Hepatocyte (in vitro differentiated cells): ENCODE results near the gene HSD17B2. TPM values are rescaled to one million over a fixed set of nuclear protein-coding genes. Genes with fewer than 3 reads are reported as not detected.
"Not testable (repeated sequence)": the region's sequence is repeated elsewhere in the genome, so short reads cannot be mapped to it uniquely, and the experiment has no call there.

ENCODE experiments used
- DNase-seq: peaks from one replicate; pipeline ENCODE4 v3.0.0-alpha.2; 2016; ENCODE audit warnings: low spot score
- H2AFZ ChIP-seq: fragments of 200-600 bp; sonication (generic); 2 replicates; pipeline ENCODE4 v1.6.0; 2016; ENCODE audit warnings: antibody characterized with exemption, mild to moderate bottlenecking
- H3K27ac ChIP-seq: fragments of 200-600 bp; sonication (generic); 2 replicates; pipeline ENCODE4 v1.5.1; 2016; ENCODE audit warnings: mild to moderate bottlenecking
- H3K27me3 ChIP-seq: fragments of 200-600 bp; sonication (generic); 2 replicates; pipeline ENCODE4 v1.6.1; 2016
- H3K36me3 ChIP-seq: fragments of 200-600 bp; sonication (generic); replicated peaks from 2 replicates; pipeline ENCODE4 v1.5.1; 2016; ENCODE audit warnings: low read depth; ENCODE audit not compliant: insufficient read depth
- H3K4me1 ChIP-seq: fragments of 200-600 bp; sonication (generic); 2 replicates; pipeline ENCODE4 v1.5.1; 2016; ENCODE audit warnings: mild to moderate bottlenecking, moderate library complexity; ENCODE audit not compliant: insufficient read depth
- H3K4me2 ChIP-seq: fragments of 200-600 bp; sonication (generic); 2 replicates; pipeline ENCODE4 v1.6.0; 2016
- H3K4me3 ChIP-seq: fragments of 200-600 bp; sonication (generic); 2 replicates; pipeline ENCODE4 v1.5.1; 2016; ENCODE audit warnings: mild to moderate bottlenecking
- H3K79me2 ChIP-seq: fragments of 200-600 bp; sonication (generic); 2 replicates; pipeline ENCODE4 v1.6.0; 2017; ENCODE audit warnings: mild to moderate bottlenecking
- H3K9me2 ChIP-seq: fragments of 200-600 bp; sonication (generic); replicated peaks from 2 replicates; pipeline ENCODE4 v1.6.0; 2017; ENCODE audit warnings: mild to moderate bottlenecking; ENCODE audit not compliant: insufficient read depth
- H3K9me3 ChIP-seq: fragments of 200-600 bp; sonication (generic); 2 replicates; pipeline ENCODE4 v1.5.1; 2016; ENCODE audit warnings: low read depth, mild to moderate bottlenecking
- H4K20me1 ChIP-seq: fragments of 200-600 bp; sonication (generic); 2 replicates; pipeline ENCODE4 v1.6.0; 2016; ENCODE audit warnings: mild to moderate bottlenecking; ENCODE audit not compliant: insufficient read depth, poor library complexity, severe bottlenecking
- EZH2 ChIP-seq: fragments of 200-600 bp; sonication (generic); IDR thresholded peaks from 2 replicates; pipeline ENCODE4 v1.6.1; 2016; ENCODE audit warnings: antibody characterized with exemption, mild to moderate bottlenecking, borderline replicate concordance
- EZH2phosphoT487 ChIP-seq: fragments of 200-600 bp; sonication (generic); IDR thresholded peaks from one replicate; pipeline ENCODE4 v1.6.1; 2018; ENCODE audit warnings: antibody characterized with exemption, mild to moderate bottlenecking, low read depth, moderate library complexity; ENCODE audit not compliant: unreplicated experiment, severe bottlenecking
- WGBS: methylation state at CpG from one replicate; pipeline ENCODE4 v1.1.6; 2016; ENCODE audit warnings: low lambda C conversion rate; ENCODE audit errors: missing lambda C conversion rate; 5-methylcytosine and 5-hydroxymethylcytosine counted together
- polyA plus RNA-seq: library from polyadenylated mRNA; unstranded; fragments of >200 nt; fragmentation: Nextera tagmentation; extraction: Ambion mirVana; gene quantifications from 2 replicates; pipeline ENCODE4 v1.2.1, GENCODE V29; 2016
- total RNA-seq: library from RNA; depleted of rRNA; stranded (reverse); fragments of >200 nt; gene quantifications from 2 replicates; pipeline ENCODE4 v1.2.3, GENCODE V29; 2014
- TF ChIP-seq, protein P1 (sequence below): fragments of 200-600 bp; sonication (generic); IDR thresholded peaks from 2 replicates; pipeline ENCODE4 v1.5.1; 2016; ENCODE audit warnings: antibody characterized with exemption, mild to moderate bottlenecking; ENCODE audit not compliant: poor library complexity

Gene HSD17B2
- total and polyA plus RNA-seq, 2 experiments from 2014 or later = 75.6 to 91.1 TPM

DNA sequence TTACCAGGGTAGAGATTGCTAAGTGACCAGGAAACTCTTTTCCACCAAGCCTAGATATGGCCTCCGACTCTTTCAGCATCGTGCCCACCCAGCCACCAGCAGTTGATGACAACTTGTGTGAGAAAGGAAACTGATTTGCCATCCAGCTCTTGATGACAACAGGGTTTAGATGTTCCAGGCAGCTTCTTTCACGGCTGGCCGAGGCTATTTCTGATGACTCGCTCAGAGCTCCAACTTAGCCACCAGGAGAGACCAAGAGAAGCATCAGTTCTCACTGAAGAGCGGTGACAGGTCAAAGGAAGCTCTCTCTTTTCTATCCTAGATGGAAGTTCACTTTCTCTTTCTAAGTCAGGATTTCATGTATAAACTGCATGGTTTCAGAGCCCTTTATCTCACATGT, 73.7 kb downstream of the HSD17B2 start:
- H3K9me2 ChIP-seq = no peaks in the 10 kb centered on the region
- no peak overlapping the region for H3K4me2 ChIP-seq
- H3K27me3 ChIP-seq = no peaks in the 10 kb centered on the region
- H4K20me1 ChIP-seq = no peaks in the 10 kb centered on the region
- no peaks in the 10 kb centered on the region for H3K36me3 ChIP-seq
- 86% methylated on average over 6 of the region's 6 CpGs for WGBS
- no peaks in the 10 kb centered on the region for H3K9me3 ChIP-seq
- H3K27ac ChIP-seq = no peak overlapping the region
- H3K4me1 ChIP-seq = no peaks in the 10 kb centered on the region
- no peak overlapping the region for H3K4me3 ChIP-seq
- H2AFZ ChIP-seq = no peak overlapping the region
- TF ChIP-seq EZH2phosphoT487 = no peak
- TF ChIP-seq, protein P1, sequence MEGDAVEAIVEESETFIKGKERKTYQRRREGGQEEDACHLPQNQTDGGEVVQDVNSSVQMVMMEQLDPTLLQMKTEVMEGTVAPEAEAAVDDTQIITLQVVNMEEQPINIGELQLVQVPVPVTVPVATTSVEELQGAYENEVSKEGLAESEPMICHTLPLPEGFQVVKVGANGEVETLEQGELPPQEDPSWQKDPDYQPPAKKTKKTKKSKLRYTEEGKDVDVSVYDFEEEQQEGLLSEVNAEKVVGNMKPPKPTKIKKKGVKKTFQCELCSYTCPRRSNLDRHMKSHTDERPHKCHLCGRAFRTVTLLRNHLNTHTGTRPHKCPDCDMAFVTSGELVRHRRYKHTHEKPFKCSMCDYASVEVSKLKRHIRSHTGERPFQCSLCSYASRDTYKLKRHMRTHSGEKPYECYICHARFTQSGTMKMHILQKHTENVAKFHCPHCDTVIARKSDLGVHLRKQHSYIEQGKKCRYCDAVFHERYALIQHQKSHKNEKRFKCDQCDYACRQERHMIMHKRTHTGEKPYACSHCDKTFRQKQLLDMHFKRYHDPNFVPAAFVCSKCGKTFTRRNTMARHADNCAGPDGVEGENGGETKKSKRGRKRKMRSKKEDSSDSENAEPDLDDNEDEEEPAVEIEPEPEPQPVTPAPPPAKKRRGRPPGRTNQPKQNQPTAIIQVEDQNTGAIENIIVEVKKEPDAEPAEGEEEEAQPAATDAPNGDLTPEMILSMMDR = no peak
- no peak for TF ChIP-seq EZH2
- no peaks in the 10 kb centered on the region for H3K79me2 ChIP-seq
- DNase-seq = no peak

DNA sequence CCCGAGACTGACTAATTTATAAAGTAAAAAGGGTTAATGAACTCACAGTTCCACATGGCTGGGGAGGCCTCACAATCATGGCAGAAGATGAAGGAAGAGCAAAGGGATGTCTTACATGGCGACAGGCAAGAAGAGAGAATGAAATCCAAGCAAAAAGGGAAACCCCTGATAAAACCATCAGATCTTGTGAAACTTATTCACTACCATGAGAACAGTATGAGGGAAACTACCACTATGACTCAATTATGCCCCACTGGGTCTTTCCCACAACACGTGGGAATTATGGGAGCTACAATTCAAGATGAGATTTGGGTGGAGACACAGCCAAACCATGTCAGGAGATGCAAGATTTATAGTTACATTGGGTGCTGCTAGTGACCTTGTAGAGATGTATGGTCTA, 74.2 kb downstream of the HSD17B2 start:
- 86% methylated on average over 3 of the region's 3 CpGs for WGBS
- H2AFZ ChIP-seq, H3K79me2 ChIP-seq, H3K27ac ChIP-seq, H3K4me2 ChIP-seq, H3K9me3 ChIP-seq, H3K4me3 ChIP-seq, H3K27me3 ChIP-seq, H3K9me2 ChIP-seq, H3K36me3 ChIP-seq, H3K4me1 ChIP-seq, DNase-seq, H4K20me1 ChIP-seq: not testable (repeated sequence)

DNA sequence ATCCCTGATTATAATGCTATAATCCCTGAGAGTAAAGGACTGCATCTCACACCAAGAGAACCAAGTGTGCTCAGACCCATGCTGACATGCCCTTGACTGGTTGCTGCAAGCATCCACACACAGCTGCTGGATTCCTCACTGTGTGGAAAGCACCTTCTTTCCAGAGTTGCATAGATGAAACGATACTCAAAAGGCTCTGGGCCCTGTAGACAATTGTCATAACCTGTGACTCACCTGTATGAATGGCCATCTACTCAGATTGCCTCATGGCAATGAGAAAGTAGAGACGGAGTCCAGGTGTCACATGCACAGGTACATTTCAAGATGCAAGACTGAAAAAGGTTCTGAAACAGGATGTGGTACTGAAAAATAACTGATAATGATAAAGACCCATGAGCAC, 76.9 kb downstream of the HSD17B2 start:
- H2AFZ ChIP-seq = no peak overlapping the region
- no peaks in the 10 kb centered on the region for H3K36me3 ChIP-seq
- no peaks in the 10 kb centered on the region for H3K27me3 ChIP-seq
- H3K27ac ChIP-seq = no peak overlapping the region
- H3K79me2 ChIP-seq = no peaks in the 10 kb centered on the region
- peak; percentile 14 for DNase-seq
- H3K4me3 ChIP-seq = no peak overlapping the region
- no peaks in the 10 kb centered on the region for H3K9me3 ChIP-seq
- H4K20me1 ChIP-seq = no peaks in the 10 kb centered on the region
- H3K9me2 ChIP-seq = no peaks in the 10 kb centered on the region
- no peak overlapping the region for H3K4me2 ChIP-seq
- H3K4me1 ChIP-seq = no peaks in the 10 kb centered on the region
- 86% methylated on average over 2 of the region's 2 CpGs for WGBS
- TF ChIP-seq EZH2phosphoT487 = no peak
- TF ChIP-seq, protein P1 = no peak
- no peak for TF ChIP-seq EZH2

DNA sequence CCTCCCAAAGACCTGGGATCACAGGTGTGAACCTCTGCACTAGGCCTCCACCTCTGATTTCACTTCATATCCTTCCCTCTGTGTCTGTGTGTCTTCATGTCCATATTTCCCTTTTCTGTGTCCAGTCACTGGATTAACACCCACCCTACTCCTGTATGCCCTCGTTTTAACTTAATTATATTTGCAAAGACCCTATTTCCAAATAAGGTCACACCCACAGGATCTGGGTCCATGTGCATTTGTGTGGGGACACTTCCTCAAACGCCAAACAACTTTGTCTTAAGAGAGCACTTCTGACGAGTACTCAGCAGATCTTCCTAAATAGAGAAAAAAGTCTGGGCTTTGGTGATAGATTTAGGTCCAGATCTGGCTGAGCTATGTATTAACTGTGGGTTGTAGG, 78.7 kb downstream of the HSD17B2 start:
- Histone ChIP-seq H3K9me3 (no peaks in the 10 kb centered on the region), H3K79me2 (no peaks in the 10 kb centered on the region), H4K20me1 (no peaks in the 10 kb centered on the region), H3K27me3 (no peaks in the 10 kb centered on the region), H3K4me3 (no peak overlapping the region), H3K27ac (no peak overlapping the region), H2AFZ (no peak overlapping the region), H3K9me2 (no peaks in the 10 kb centered on the region), H3K4me1 (no peaks in the 10 kb centered on the region), H3K4me2 (no peak overlapping the region), H3K36me3 (no peaks in the 10 kb centered on the region)
- 58% methylated on average over 3 of the region's 3 CpGs for WGBS
- no peak for DNase-seq
- TF ChIP-seq, protein P1 = no peak
- TF ChIP-seq EZH2phosphoT487 = no peak
- TF ChIP-seq EZH2 = no peak
